ENCODE measurements around the gene CLNK.

GRCh38 chr4:10608501-10609219 is 75.9 kb downstream of the CLNK start:
- TF ChIP-seq, protein P1, sequence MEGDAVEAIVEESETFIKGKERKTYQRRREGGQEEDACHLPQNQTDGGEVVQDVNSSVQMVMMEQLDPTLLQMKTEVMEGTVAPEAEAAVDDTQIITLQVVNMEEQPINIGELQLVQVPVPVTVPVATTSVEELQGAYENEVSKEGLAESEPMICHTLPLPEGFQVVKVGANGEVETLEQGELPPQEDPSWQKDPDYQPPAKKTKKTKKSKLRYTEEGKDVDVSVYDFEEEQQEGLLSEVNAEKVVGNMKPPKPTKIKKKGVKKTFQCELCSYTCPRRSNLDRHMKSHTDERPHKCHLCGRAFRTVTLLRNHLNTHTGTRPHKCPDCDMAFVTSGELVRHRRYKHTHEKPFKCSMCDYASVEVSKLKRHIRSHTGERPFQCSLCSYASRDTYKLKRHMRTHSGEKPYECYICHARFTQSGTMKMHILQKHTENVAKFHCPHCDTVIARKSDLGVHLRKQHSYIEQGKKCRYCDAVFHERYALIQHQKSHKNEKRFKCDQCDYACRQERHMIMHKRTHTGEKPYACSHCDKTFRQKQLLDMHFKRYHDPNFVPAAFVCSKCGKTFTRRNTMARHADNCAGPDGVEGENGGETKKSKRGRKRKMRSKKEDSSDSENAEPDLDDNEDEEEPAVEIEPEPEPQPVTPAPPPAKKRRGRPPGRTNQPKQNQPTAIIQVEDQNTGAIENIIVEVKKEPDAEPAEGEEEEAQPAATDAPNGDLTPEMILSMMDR (IDR thresholded peaks at IDR 0.05): no peak
- TF ChIP-seq EZH2 (IDR thresholded peaks at IDR 0.05; ENCODE audit: borderline replicate concordance, insufficient read depth, low read depth, low read length, poor library complexity, severe bottlenecking): no peak

Measured in B cell (primary cell).